HG02798 (cell line): ENCODE results near the gene C2CD2.

Experiments
- ATAC-seq: cut with Tn5 transposase; IDR thresholded peaks from one replicate; pipeline ENCODE4 v1.9.1; 2021; ENCODE audit warnings: mild to moderate bottlenecking; ENCODE audit not compliant: unreplicated experiment, poor library complexity

The C2CD2 gene

GRCh38 chr21:41894511-41894910, 59.3 kb downstream of the C2CD2 start:
- no peak for ATAC-seq

GRCh38 chr21:41892726-41893125, 61.1 kb downstream of the C2CD2 start:
- ATAC-seq, result no peak

GRCh38 chr21:41891132-41891531, 62.7 kb downstream of the C2CD2 start:
- ATAC-seq, result no peak

GRCh38 chr21:41890355-41890754, 63.5 kb downstream of the C2CD2 start:
- no peak for ATAC-seq

- no peak for ATAC-seq
Measured at GRCh38 chr21:41888749-41889376, 65.0 kb downstream of the C2CD2 start.

- ATAC-seq, result no peak
Measured at GRCh38 chr21:41887667-41888066, 66.2 kb downstream of the C2CD2 start.

GRCh38 chr21:41886328-41886727, 67.5 kb downstream of the C2CD2 start:
- ATAC-seq, result no peak

- ATAC-seq, result no peak
Measured at GRCh38 chr21:41885341-41886024, 68.3 kb downstream of the C2CD2 start.

GRCh38 chr21:41884501-41885030, 69.3 kb downstream of the C2CD2 start:
- no peak for ATAC-seq

GRCh38 chr21:41883582-41883981, 70.2 kb downstream of the C2CD2 start:
- no peak for ATAC-seq

- no peak for ATAC-seq
Measured at GRCh38 chr21:41881051-41881450, 72.8 kb downstream of the C2CD2 start.

GRCh38 chr21:41880153-41880552, 73.7 kb downstream of the C2CD2 start:
- ATAC-seq, result no peak

GRCh38 chr21:41879190-41879998, 74.4 kb downstream of the C2CD2 start, which contains the start of gene PRDM15:
Gene PRDM15, minus strand, starts transcription at chr21:41879344. Its CDS starts 18,981 bp downstream, at chr21:41860363.
- peak; percentile 74 for ATAC-seq

GRCh38 chr21:41878831-41879189, 75.0 kb downstream of the C2CD2 start:
- peak; percentile 63 for ATAC-seq

- ATAC-seq, result peak; percentile 36
Measured at GRCh38 chr21:41877901-41878830, 75.7 kb downstream of the C2CD2 start.

- no peak for ATAC-seq
Measured at GRCh38 chr21:41876928-41877652, 76.7 kb downstream of the C2CD2 start.

- ATAC-seq, result no peak
Measured at GRCh38 chr21:41876396-41876795, 77.4 kb downstream of the C2CD2 start.

GRCh38 chr21:41875086-41875485, 78.7 kb downstream of the C2CD2 start:
- ATAC-seq, result no peak

GRCh38 chr21:41874611-41875010, 79.2 kb downstream of the C2CD2 start:
- no peak for ATAC-seq
